HG02642 (cell line): ENCODE data around the gene GSG1L.
"Not testable (repeated sequence)": the region's sequence is repeated elsewhere in the genome, so short reads cannot be mapped to it uniquely, and the experiment has no call there.

Source experiments
- ATAC-seq: cut with Tn5 transposase; IDR thresholded peaks from one replicate; pipeline ENCODE4 v1.9.1; 2021; ENCODE audit warnings: mild to moderate bottlenecking; ENCODE audit not compliant: unreplicated experiment, poor library complexity

GSG1L gene

DNA sequence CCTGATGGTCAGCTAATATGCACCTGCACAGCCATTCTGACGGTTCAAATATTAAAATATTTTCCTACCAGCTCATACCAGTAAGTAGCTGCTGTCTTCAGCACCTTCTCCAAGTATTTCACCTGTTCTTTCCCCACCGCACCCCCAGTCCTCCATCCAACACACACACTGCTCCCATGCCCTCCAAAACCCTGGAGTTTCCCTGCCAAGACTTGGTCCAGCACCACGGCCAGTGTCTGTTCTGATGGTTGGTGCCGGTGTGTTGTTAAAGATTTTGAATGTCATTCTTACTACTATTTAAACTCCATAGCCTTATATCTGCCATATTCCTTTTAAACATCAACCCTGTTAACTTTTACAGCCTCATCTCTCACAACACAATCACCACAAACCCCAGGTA is 142.4 kb downstream of the GSG1L start:
- ATAC-seq, result no peak

- ATAC-seq, result no peak
Observed at GRCh38 chr16:27920391-27920891, 143.1 kb downstream of the GSG1L start.

GRCh38 chr16:27918755-27919154 is 144.8 kb downstream of the GSG1L start:
- ATAC-seq, result no peak

DNA sequence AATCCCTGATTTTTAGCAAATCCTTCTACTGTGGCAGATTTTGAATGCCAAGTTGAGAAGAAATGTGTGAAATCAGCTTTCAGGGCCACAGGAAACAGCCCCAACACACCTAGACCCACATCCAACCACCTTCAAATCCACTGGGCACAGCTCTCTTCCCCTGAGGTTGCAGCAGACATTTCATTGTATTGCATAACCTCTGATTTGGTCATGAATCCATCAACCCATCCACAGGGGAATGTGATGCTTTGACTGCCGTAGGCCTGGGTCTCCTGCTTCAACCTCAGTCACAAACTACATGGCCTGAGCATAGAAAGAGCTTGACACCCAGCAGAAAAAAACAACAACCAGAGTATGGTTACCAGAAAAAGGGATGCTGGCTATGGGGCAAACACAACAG is 145.6 kb downstream of the GSG1L start:
- no peak for ATAC-seq

- ATAC-seq, result no peak
Observed at GRCh38 chr16:27911486-27911885, 152.0 kb downstream of the GSG1L start.

DNA sequence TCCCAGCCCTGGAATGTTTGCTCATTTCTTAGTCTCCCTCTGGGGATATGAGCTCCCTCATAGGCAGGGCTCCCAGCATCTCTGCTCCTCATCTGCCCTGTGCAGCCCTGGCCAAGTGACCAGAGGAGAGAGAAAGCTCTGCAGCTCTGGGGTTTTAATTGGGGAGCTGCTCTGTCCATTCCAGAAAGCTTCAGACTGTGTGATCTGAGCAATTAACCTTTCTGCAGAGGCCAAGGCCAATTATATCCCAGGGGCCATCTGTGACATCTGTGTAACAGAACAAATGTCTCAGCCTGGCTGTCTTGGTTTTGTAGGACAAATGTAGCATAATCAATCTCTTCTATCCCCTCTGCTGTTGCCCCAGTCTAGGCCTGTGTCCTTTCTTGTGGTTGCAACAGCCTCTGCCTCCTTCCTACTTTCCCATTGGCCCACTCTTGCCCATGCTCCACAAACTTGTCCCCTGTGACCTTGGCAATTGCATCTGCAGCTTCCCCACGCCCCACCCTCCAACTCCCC is 156.0 kb downstream of the GSG1L start:
- ATAC-seq, result no peak

DNA sequence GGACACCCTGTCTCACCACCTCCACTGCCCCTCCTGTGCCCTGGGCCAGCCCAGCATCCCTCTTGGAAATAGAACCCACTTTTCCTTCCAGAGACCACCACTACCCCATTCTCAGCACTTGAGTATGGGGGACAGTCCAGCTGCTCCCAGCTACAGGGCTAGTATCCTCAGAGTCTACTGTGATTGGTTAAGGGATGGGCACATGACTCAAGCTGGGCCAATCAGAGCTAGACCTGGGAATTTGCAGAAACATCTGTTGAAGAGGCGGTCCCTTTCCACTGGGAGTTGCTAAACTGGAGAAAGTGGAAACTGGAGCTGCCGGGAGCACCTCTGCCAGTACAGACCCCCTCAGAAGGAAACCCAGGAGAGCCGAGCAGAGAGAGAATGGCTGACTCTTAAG is 156.6 kb downstream of the GSG1L start:
- no peak for ATAC-seq

GRCh38 chr16:27903046-27903655 is 160.4 kb downstream of the GSG1L start:
- no peak for ATAC-seq

- ATAC-seq, result no peak
Observed at GRCh38 chr16:27902551-27902950, 161.0 kb downstream of the GSG1L start.

GRCh38 chr16:27901956-27902355 is 161.6 kb downstream of the GSG1L start:
- no peak for ATAC-seq

GRCh38 chr16:27899736-27900135 is 163.8 kb downstream of the GSG1L start:
- ATAC-seq, result no peak

DNA sequence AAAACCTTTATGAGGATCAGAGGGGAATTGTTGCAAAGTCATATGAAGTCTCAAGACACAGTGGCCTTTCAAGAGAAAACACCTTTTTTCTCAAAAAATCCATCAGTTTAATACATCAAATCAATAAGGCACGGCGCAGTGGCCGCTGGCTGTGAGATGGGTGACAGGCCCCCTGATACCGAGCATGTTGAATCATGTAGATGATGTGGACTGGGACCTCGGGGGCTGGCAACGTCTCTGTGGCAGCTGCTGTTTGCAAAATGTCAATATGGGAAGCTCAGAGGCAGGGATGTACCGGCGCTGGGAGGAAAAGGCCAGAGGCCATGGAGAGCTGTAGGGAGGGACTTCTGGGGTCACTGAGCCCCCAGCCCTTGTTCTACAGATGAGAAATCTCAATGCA is 169.1 kb downstream of the GSG1L start:
- ATAC-seq, result no peak

- no peak for ATAC-seq
Observed at GRCh38 chr16:27892879-27893278, 170.6 kb downstream of the GSG1L start.

- no peak for ATAC-seq
Observed at GRCh38 chr16:27890866-27891265, 172.6 kb downstream of the GSG1L start.

DNA sequence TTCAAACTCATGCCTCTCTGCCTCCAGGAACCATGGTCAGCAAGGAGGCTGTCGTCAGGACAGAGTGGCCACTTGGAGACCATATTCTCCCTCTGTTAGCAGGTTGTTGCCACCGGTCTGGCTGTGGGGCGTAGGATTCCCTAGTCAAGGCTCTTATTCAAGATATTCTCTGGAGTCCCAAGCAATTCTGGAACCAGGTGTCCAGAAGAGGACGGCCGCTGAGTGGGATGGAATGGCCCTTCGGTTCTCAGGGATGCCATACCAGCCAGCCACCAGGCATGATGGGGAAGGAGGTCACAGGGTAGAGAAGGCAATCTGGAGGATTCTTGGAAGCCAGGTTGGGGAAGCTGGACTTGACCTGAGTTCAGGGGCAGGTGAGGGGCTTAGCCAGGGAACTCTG is 173.5 kb downstream of the GSG1L start:
- ATAC-seq, result no peak

DNA sequence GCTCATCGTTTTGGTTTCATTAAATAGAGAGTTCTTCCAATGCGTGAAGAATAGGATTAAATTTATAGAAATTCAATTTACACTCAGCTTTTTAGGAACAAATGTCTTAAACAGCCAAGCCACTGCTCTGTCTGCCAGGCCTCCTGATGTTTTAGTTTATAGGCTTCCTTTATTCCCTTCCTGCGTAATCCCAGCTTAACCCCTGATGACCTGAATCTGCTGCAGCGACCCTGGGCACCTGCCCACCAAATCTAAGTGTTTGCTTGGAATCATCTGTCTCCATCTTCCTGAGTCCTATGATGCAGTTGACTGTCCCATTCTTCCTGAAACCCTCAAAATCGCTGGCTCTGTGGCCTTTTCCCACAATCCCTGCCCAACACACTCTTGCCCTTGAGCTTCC is 179.9 kb downstream of the GSG1L start:
- ATAC-seq, result no peak

- ATAC-seq, result no peak
Observed at GRCh38 chr16:27880287-27880686, 183.2 kb downstream of the GSG1L start.

GRCh38 chr16:27879601-27880247 is 183.8 kb downstream of the GSG1L start:
- ATAC-seq, result no peak

DNA sequence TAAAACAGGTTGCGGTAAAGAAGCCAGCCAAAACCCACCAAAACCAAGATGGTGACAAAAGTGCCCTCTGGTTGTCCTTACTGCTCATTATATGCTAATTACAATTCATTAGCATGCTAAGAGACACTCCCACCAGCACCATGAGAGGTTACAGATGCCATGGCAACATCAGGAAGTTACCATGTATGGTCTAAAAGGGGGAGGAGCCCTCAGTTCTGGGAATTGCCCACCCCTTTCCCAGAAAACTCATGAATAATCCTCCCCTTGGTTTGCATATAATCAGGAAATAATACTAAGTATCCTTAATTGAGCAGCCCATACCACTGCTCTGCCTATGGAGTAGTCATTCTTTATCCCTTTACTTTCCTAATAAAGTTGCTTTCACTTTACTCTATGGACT is 190.9 kb downstream of the GSG1L start:
- ATAC-seq, result not testable (repeated sequence)

DNA sequence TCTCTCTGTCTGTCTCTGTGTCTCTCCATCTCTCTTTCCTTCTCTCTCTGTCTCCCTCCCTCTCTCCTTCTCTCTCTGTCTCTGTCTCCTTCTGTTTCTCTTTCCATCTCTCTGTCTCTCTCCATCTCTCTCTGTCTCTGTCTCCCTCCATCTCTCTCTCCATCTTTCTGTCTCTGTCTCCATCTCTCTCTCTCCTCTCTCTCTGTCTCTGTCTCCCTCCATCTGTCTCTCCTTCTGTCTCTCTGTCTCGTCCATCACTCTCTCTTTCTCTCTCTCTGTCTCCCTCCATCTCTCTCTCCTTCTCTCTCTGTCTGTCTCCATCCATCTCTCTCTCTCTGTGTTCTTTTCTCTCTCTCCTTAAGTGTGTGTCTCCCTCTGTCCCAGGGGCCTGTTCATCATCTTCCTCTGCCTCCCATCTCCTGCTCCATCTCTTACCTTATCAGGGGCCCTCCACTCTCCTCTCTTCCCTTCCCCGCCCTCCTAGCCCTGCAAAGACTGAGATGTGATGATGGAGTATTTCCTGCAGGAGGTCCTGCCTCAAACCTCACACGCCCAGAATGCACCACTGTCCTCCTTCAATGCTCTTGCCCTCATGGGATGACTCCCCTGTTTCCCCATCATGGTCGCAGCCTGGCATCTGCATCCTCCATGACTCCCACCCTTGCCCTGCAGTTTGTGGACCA is 193.3 kb downstream of the GSG1L start:
- no peak for ATAC-seq

DNA sequence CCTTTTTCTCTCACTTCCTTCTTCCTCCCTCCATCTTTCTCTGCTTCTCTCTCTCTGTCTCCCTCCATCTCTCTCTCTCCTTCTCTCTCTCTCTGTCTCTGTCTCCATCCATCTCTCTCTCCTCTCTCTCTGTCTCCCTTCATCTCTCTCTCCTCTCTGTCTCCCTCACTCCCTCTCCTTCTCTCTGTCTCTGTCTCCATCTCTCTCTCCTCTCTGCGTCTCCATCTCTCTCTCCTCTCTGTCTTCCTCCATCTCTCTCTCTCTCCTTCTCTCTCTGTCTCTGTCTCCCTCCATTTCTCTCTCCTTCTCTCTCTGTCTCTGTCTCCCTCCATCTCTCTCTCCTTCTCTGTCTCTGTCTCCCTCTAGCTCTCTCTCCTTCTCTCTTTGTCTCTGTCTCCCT is 194.1 kb downstream of the GSG1L start:
- no peak for ATAC-seq
